ENCODE data around the gene SPECC1.
"Not testable (repeated sequence)": the region's sequence is repeated elsewhere in the genome, so short reads cannot be mapped to it uniquely, and the experiment has no call there.

Gene SPECC1

GRCh38 chr17:20236578-20237227 lies 227.5 kb downstream of the SPECC1 start:
- H3K27ac ChIP-seq (ENCODE audit: low read depth, low read length) = no peak overlapping the region
- no peaks in the 10 kb centered on the region for H3K9me3 ChIP-seq (ENCODE audit: control insufficient read depth in 5 of 5, low read length in 5 of 5)
- H3K4me3 ChIP-seq (ENCODE audit: low read depth in 1 of 5, low read length in 5 of 5) = no peak overlapping the region
- no peak overlapping the region for H3K9ac ChIP-seq (ENCODE audit: low read length in 5 of 5)
- H3K36me3 ChIP-seq (ENCODE audit: control insufficient read depth in 5 of 5, insufficient read depth in 5 of 5, low read length in 5 of 5) = peaks cover 14 to 44% (median 18%) of the 10 kb centered on the region in 5 donors
- H3K4me1 ChIP-seq (ENCODE audit: control insufficient read depth in 5 of 5, insufficient read depth in 5 of 5, low read length in 5 of 5) = peaks cover 0 to 16% (median 12%) of the 10 kb centered on the region in 5 donors
- H3K27me3 ChIP-seq (ENCODE audit: control insufficient read depth in 5 of 5, insufficient read depth in 4 of 5, low read length in 5 of 5) = no peaks in the 10 kb centered on the region

- peaks cover 2 to 19% (median 4%) of the 10 kb centered on the region in 5 donors for H3K36me3 ChIP-seq (ENCODE audit: control insufficient read depth in 5 of 5, insufficient read depth in 5 of 5, low read length in 5 of 5)
- not testable (repeated sequence) for H3K9ac ChIP-seq (ENCODE audit: low read length in 5 of 5); H3K9me3 ChIP-seq (ENCODE audit: control insufficient read depth in 5 of 5, low read length in 5 of 5); H3K27me3 ChIP-seq (ENCODE audit: control insufficient read depth in 5 of 5, insufficient read depth in 4 of 5, low read length in 5 of 5); H3K27ac ChIP-seq (ENCODE audit: low read depth, low read length); H3K4me3 ChIP-seq (ENCODE audit: low read depth in 1 of 5, low read length in 5 of 5)
- H3K4me1 ChIP-seq (ENCODE audit: control insufficient read depth in 5 of 5, insufficient read depth in 5 of 5, low read length in 5 of 5) = peaks cover 0 to 16% (median 12%) of the 10 kb centered on the region in 5 donors
Observed at GRCh38 chr17:20239776-20240175, 230.6 kb downstream of the SPECC1 start.

- H3K27ac ChIP-seq (ENCODE audit: low read depth, low read length) = no peak overlapping the region
- H3K4me1 ChIP-seq (ENCODE audit: control insufficient read depth in 5 of 5, insufficient read depth in 5 of 5, low read length in 5 of 5) = peaks cover 0 to 2% (median under 1%) of the 10 kb centered on the region in 5 donors
- H3K27me3 ChIP-seq (ENCODE audit: control insufficient read depth in 5 of 5, insufficient read depth in 4 of 5, low read length in 5 of 5) = no peaks in the 10 kb centered on the region
- H3K9me3 ChIP-seq (ENCODE audit: control insufficient read depth in 5 of 5, low read length in 5 of 5) = no peaks in the 10 kb centered on the region
- H3K4me3 ChIP-seq (ENCODE audit: low read depth in 1 of 5, low read length in 5 of 5) = no peak overlapping the region
- peaks cover 6 to 18% (median 11%) of the 10 kb centered on the region in 5 donors for H3K36me3 ChIP-seq (ENCODE audit: control insufficient read depth in 5 of 5, insufficient read depth in 5 of 5, low read length in 5 of 5)
- no peak overlapping the region for H3K9ac ChIP-seq (ENCODE audit: low read length in 5 of 5)
Observed at GRCh38 chr17:20241855-20242254, 232.7 kb downstream of the SPECC1 start.

DNA sequence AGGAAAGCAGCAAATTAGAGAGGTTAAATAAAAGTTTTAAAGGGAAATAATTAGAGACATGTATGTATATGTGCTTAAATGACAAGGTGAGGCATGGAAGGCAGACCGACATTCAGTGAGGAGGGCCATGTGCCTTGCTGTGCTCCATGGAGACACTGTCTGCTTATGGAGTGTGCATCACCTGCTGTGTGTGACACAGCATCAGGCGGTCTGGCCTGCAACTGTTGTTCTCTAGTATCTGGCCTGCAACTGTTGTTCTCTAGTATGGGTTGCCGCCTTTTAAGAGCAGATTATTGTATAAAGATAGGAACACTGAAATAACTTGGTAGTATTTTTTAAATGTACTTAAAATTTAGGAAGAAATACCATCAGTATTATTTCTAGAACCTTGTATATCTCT lies 233.1 kb downstream of the SPECC1 start:
- no peak overlapping the region for H3K27ac ChIP-seq (ENCODE audit: low read depth, low read length)
- no peaks in the 10 kb centered on the region for H3K9me3 ChIP-seq (ENCODE audit: control insufficient read depth in 5 of 5, low read length in 5 of 5)
- no peak overlapping the region for H3K9ac ChIP-seq (ENCODE audit: low read length in 5 of 5)
- no peaks in the 10 kb centered on the region for H3K27me3 ChIP-seq (ENCODE audit: control insufficient read depth in 5 of 5, insufficient read depth in 4 of 5, low read length in 5 of 5)
- H3K36me3 ChIP-seq (ENCODE audit: control insufficient read depth in 5 of 5, insufficient read depth in 5 of 5, low read length in 5 of 5) = peaks cover 7 to 21% (median 14%) of the 10 kb centered on the region in 5 donors
- H3K4me1 ChIP-seq (ENCODE audit: control insufficient read depth in 5 of 5, insufficient read depth in 5 of 5, low read length in 5 of 5) = no peaks in the 10 kb centered on the region
- H3K4me3 ChIP-seq (ENCODE audit: low read depth in 1 of 5, low read length in 5 of 5) = no peak overlapping the region

DNA sequence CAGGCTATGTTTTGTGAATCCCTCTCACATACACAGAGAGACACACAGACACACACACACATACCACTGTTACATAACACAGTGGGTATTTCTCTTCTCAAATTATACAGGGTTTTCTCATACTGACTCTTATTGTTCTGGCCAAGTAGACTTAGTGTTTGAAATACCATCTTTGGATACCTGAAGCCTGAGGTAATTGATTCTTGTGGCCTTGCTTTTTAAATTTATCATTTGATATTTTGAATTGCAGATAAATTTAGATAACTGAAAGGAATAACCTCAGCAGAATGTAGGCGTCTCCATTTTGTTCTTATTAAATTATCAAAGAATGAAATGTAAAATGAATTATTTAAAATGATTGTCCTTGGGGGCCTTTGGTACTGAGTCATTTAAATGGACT lies 234.4 kb downstream of the SPECC1 start:
- Histone ChIP-seq H3K27me3 (ENCODE audit: control insufficient read depth in 5 of 5, insufficient read depth in 4 of 5, low read length in 5 of 5) (no peaks in the 10 kb centered on the region), H3K27ac (ENCODE audit: low read depth, low read length) (no peak overlapping the region), H3K4me3 (ENCODE audit: low read depth in 1 of 5, low read length in 5 of 5) (no peak overlapping the region), H3K9me3 (ENCODE audit: control insufficient read depth in 5 of 5, low read length in 5 of 5) (no peaks in the 10 kb centered on the region), H3K36me3 (ENCODE audit: control insufficient read depth in 5 of 5, insufficient read depth in 5 of 5, low read length in 5 of 5) (peaks cover 12 to 25% (median 15%) of the 10 kb centered on the region in 5 donors), H3K9ac (ENCODE audit: low read length in 5 of 5) (no peak overlapping the region), H3K4me1 (ENCODE audit: control insufficient read depth in 5 of 5, insufficient read depth in 5 of 5, low read length in 5 of 5) (no peaks in the 10 kb centered on the region)

DNA sequence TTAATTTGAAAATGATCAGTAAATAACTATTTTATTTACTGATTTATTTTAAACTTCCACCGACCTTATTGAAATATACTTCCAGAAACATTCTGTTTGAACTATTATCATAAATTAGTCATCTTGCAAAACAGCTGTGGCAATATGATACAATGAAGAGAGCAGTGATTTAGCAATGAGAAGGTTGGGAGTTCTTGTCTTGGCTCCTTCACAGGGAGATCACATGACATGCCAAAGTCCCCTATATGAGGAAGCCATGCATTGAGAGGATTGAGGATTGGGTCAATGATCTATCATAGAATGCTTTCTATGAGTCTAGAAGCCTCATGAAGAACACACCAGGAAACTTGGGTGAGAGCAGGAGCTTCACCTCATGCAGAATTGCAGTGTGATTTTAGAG lies 235.5 kb downstream of the SPECC1 start:
- Histone ChIP-seq H3K4me1 (ENCODE audit: control insufficient read depth in 5 of 5, insufficient read depth in 5 of 5, low read length in 5 of 5) (no peaks in the 10 kb centered on the region), H3K4me3 (ENCODE audit: low read depth in 1 of 5, low read length in 5 of 5) (no peak overlapping the region), H3K27ac (ENCODE audit: low read depth, low read length) (no peak overlapping the region), H3K36me3 (ENCODE audit: control insufficient read depth in 5 of 5, insufficient read depth in 5 of 5, low read length in 5 of 5) (peaks cover 12 to 25% (median 18%) of the 10 kb centered on the region in 5 donors), H3K9ac (ENCODE audit: low read length in 5 of 5) (no peak overlapping the region), H3K9me3 (ENCODE audit: control insufficient read depth in 5 of 5, low read length in 5 of 5) (no peaks in the 10 kb centered on the region), H3K27me3 (ENCODE audit: control insufficient read depth in 5 of 5, insufficient read depth in 4 of 5, low read length in 5 of 5) (no peaks in the 10 kb centered on the region)

GRCh38 chr17:20246692-20247091 lies 237.5 kb downstream of the SPECC1 start:
- Histone ChIP-seq H3K9me3 (ENCODE audit: control insufficient read depth in 5 of 5, low read length in 5 of 5) (no peaks in the 10 kb centered on the region), H3K27ac (ENCODE audit: low read depth, low read length) (no peak overlapping the region), H3K4me3 (ENCODE audit: low read depth in 1 of 5, low read length in 5 of 5) (no peak overlapping the region), H3K9ac (ENCODE audit: low read length in 5 of 5) (no peak overlapping the region), H3K4me1 (ENCODE audit: control insufficient read depth in 5 of 5, insufficient read depth in 5 of 5, low read length in 5 of 5) (no peaks in the 10 kb centered on the region), H3K36me3 (ENCODE audit: control insufficient read depth in 5 of 5, insufficient read depth in 5 of 5, low read length in 5 of 5) (peaks cover 13 to 26% (median 18%) of the 10 kb centered on the region in 5 donors), H3K27me3 (ENCODE audit: control insufficient read depth in 5 of 5, insufficient read depth in 4 of 5, low read length in 5 of 5) (no peaks in the 10 kb centered on the region)

GRCh38 chr17:20253323-20253722 lies 244.2 kb downstream of the SPECC1 start:
- no peak overlapping the region for H3K9ac ChIP-seq (ENCODE audit: low read length in 5 of 5)
- no peaks in the 10 kb centered on the region for H3K4me1 ChIP-seq (ENCODE audit: control insufficient read depth in 5 of 5, insufficient read depth in 5 of 5, low read length in 5 of 5)
- H3K36me3 ChIP-seq (ENCODE audit: control insufficient read depth in 5 of 5, insufficient read depth in 5 of 5, low read length in 5 of 5) = peaks cover 16 to 43% (median 18%) of the 10 kb centered on the region in 5 donors
- H3K4me3 ChIP-seq (ENCODE audit: low read depth in 1 of 5, low read length in 5 of 5) = no peak overlapping the region
- H3K27ac ChIP-seq (ENCODE audit: low read depth, low read length) = no peak overlapping the region
- H3K27me3 ChIP-seq (ENCODE audit: control insufficient read depth in 5 of 5, insufficient read depth in 4 of 5, low read length in 5 of 5) = no peaks in the 10 kb centered on the region
- peaks cover 0 to 6% (median 0%) of the 10 kb centered on the region in 5 donors for H3K9me3 ChIP-seq (ENCODE audit: control insufficient read depth in 5 of 5, low read length in 5 of 5)

- H3K9ac ChIP-seq (ENCODE audit: low read length in 5 of 5) = no peak overlapping the region
- no peaks in the 10 kb centered on the region for H3K4me1 ChIP-seq (ENCODE audit: control insufficient read depth in 5 of 5, insufficient read depth in 5 of 5, low read length in 5 of 5)
- no peak overlapping the region for H3K27ac ChIP-seq (ENCODE audit: low read depth, low read length)
- peaks cover 19 to 48% (median 24%) of the 10 kb centered on the region in 5 donors for H3K36me3 ChIP-seq (ENCODE audit: control insufficient read depth in 5 of 5, insufficient read depth in 5 of 5, low read length in 5 of 5)
- H3K27me3 ChIP-seq (ENCODE audit: control insufficient read depth in 5 of 5, insufficient read depth in 4 of 5, low read length in 5 of 5) = no peaks in the 10 kb centered on the region
- H3K9me3 ChIP-seq (ENCODE audit: control insufficient read depth in 5 of 5, low read length in 5 of 5) = peaks cover 0 to 6% (median 0%) of the 10 kb centered on the region in 5 donors
- H3K4me3 ChIP-seq (ENCODE audit: low read depth in 1 of 5, low read length in 5 of 5) = no peak overlapping the region
Observed at GRCh38 chr17:20254541-20254940, 245.4 kb downstream of the SPECC1 start.

DNA sequence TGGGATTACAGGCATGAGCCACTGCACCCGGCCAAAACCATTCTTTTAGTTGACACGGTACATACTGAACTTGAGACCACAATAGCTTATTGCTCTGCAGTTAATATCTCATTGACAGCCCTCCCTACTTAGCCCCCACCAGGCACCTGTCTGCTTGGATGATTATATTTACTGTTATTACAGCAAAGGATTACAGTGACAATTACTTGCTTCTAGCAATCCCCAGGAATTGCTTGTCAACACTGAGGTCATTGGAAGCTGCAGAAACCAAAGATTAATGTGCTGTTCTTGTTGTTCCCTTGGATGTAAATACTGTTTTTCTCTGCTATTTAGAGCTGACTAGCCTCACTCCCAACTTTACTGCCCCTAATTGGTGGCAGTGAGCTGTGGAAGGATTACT lies 247.0 kb downstream of the SPECC1 start:
- Histone ChIP-seq H3K36me3 (ENCODE audit: control insufficient read depth in 5 of 5, insufficient read depth in 5 of 5, low read length in 5 of 5) (peaks cover 19 to 59% (median 31%) of the 10 kb centered on the region in 5 donors), H3K9me3 (ENCODE audit: control insufficient read depth in 5 of 5, low read length in 5 of 5) (peaks cover 0 to 6% (median 0%) of the 10 kb centered on the region in 5 donors), H3K27me3 (ENCODE audit: control insufficient read depth in 5 of 5, insufficient read depth in 4 of 5, low read length in 5 of 5) (no peaks in the 10 kb centered on the region), H3K27ac (ENCODE audit: low read depth, low read length) (no peak overlapping the region), H3K4me1 (ENCODE audit: control insufficient read depth in 5 of 5, insufficient read depth in 5 of 5, low read length in 5 of 5) (no peaks in the 10 kb centered on the region), H3K4me3 (ENCODE audit: low read depth in 1 of 5, low read length in 5 of 5) (no peak overlapping the region), H3K9ac (ENCODE audit: low read length in 5 of 5) (no peak overlapping the region)

Measured in subcutaneous abdominal adipose tissue (tissue), 5 donors.